ENCODE measurements around the gene HLA-B. TPM values are rescaled to one million over a fixed set of nuclear protein-coding genes. Genes with fewer than 3 reads are reported as not detected.
"Not testable (repeated sequence)": the region's sequence is repeated elsewhere in the genome, so short reads cannot be mapped to it uniquely, and the experiment has no call there.

The HLA-B gene
- polyA plus RNA-seq, 2 of the 4 experiments (the other 2 are of a cell fraction) = 9.4 to 9.9 TPM

- TF ChIP-seq RNF2 (IDR thresholded peaks at IDR 0.05; ENCODE audit: borderline replicate concordance, low read depth) = no peak
Measured at GRCh38 chr6:31395832-31396231, 38.9 kb upstream of the HLA-B start (continued).

- H3K9me3 ChIP-seq = no peaks in the 10 kb centered on the region
- ChIA-PET CTCF (interaction anchor here (0.9 to 10.2 kb wide), 2 partner anchors 46 to 204 kb away, joined by 3 to 108 read pairs; no protein-coding TSS in a partner anchor), POLR2A (no interaction called here)
- FAIRE-seq = no peak
- ATAC-seq = no peak
- no peak for DNase-seq (ENCODE audit: low read depth in 1 of 2, low spot score in 1 of 2)
- no peak overlapping the region for H3K4me2 ChIP-seq
- peaks cover 7% of the 10 kb centered on the region; the same call in 1 of the 3 replicates for H3K4me1 ChIP-seq
- H3K4me3 ChIP-seq = no peak overlapping the region
- H3K27ac ChIP-seq = no peak overlapping the region
- 41% methylated on average over 4 of the region's 4 CpGs for WGBS (ENCODE audit: missing lambda C conversion rate)
- TF ChIP-seq HOXA7 (CRISPR knock-in tag; IDR thresholded peaks at IDR 0.05) = no peak
- TF ChIP-seq ZC3H11A (IDR thresholded peaks at IDR 0.05) = no peak
- no peak for TF ChIP-seq JUNB (IDR thresholded peaks at IDR 0.05)
Measured at GRCh38 chr6:31394381-31394780, 37.4 kb upstream of the HLA-B start.

DNA sequence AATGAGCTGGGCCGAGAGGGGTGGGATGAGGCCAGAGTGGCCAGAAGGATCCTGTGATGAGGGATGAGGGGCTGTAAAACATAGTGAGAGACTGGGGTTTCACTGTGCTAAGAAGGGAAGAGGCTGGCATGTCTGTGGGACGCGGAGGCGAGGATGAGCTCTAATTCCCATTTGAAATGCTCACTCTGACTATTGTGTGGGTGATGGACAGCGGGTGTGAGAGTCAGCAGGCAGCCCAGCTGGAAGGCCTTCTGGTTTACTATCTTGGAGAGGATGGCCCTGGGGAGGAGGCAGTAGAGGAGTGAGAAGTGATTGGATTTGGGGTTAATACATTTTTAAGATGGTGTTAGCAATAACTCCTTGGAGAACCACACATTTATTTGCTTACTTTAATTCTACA, 37.0 kb upstream of the HLA-B start:
- Histone ChIP-seq H3K9me3 (no peaks in the 10 kb centered on the region), H3K4me1 (peaks cover 6% of the 10 kb centered on the region; the same call in 1 of the 3 replicates), H3K4me2 (no peak overlapping the region), H3K4me3 (no peak overlapping the region), H3K27ac (no peak overlapping the region)
- CTCF ChIA-PET = interaction anchor here (0.9 to 10.2 kb wide), 3 partner anchors 27 to 205 kb away, joined by 3 to 108 read pairs (median 5); no protein-coding TSS in a partner anchor
- POLR2A ChIA-PET = no interaction called here
- ATAC-seq (no peak), FAIRE-seq (no peak), DNase-seq (ENCODE audit: low read depth in 1 of 2, low spot score in 1 of 2) (no peak)
- TF ChIP-seq ESRRA (IDR thresholded peaks at IDR 0.05; ENCODE audit: borderline replicate concordance, low read length) (no peak), CBX2 (IDR thresholded peaks at IDR 0.05; ENCODE audit: borderline replicate concordance, low read depth) (no peak), MAX (IDR thresholded peaks at IDR 0.05) (no peak), CEBPB (IDR thresholded peaks at IDR 0.05) (no peak), BHLHE40 (IDR thresholded peaks at IDR 0.05; ENCODE audit: low read depth, low read length) (no peak), NPAS2 (CRISPR knock-in tag; IDR thresholded peaks at IDR 0.05; ENCODE audit: borderline replicate concordance) (no peak), RCOR1 (IDR thresholded peaks at IDR 0.05; ENCODE audit: low read depth, low read length) (no peak), HES2 (IDR thresholded peaks at IDR 0.05) (no peak), FOXS1 (CRISPR knock-in tag; IDR thresholded peaks at IDR 0.05) (no peak)
- TF ChIP-seq, protein P1, sequence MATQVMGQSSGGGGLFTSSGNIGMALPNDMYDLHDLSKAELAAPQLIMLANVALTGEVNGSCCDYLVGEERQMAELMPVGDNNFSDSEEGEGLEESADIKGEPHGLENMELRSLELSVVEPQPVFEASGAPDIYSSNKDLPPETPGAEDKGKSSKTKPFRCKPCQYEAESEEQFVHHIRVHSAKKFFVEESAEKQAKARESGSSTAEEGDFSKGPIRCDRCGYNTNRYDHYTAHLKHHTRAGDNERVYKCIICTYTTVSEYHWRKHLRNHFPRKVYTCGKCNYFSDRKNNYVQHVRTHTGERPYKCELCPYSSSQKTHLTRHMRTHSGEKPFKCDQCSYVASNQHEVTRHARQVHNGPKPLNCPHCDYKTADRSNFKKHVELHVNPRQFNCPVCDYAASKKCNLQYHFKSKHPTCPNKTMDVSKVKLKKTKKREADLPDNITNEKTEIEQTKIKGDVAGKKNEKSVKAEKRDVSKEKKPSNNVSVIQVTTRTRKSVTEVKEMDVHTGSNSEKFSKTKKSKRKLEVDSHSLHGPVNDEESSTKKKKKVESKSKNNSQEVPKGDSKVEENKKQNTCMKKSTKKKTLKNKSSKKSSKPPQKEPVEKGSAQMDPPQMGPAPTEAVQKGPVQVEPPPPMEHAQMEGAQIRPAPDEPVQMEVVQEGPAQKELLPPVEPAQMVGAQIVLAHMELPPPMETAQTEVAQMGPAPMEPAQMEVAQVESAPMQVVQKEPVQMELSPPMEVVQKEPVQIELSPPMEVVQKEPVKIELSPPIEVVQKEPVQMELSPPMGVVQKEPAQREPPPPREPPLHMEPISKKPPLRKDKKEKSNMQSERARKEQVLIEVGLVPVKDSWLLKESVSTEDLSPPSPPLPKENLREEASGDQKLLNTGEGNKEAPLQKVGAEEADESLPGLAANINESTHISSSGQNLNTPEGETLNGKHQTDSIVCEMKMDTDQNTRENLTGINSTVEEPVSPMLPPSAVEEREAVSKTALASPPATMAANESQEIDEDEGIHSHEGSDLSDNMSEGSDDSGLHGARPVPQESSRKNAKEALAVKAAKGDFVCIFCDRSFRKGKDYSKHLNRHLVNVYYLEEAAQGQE (IDR thresholded peaks at IDR 0.05) = no peak
- TF ChIP-seq, protein P2, sequence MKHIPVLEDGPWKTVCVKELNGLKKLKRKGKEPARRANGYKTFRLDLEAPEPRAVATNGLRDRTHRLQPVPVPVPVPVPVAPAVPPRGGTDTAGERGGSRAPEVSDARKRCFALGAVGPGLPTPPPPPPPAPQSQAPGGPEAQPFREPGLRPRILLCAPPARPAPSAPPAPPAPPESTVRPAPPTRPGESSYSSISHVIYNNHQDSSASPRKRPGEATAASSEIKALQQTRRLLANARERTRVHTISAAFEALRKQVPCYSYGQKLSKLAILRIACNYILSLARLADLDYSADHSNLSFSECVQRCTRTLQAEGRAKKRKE (CRISPR knock-in tag; IDR thresholded peaks at IDR 0.05; ENCODE audit: low read depth) = no peak
- TF ChIP-seq, protein P3, sequence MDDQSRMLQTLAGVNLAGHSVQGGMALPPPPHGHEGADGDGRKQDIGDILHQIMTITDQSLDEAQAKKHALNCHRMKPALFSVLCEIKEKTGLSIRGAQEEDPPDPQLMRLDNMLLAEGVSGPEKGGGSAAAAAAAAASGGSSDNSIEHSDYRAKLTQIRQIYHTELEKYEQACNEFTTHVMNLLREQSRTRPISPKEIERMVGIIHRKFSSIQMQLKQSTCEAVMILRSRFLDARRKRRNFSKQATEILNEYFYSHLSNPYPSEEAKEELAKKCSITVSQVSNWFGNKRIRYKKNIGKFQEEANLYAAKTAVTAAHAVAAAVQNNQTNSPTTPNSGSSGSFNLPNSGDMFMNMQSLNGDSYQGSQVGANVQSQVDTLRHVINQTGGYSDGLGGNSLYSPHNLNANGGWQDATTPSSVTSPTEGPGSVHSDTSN (IDR thresholded peaks at IDR 0.05) = no peak
- WGBS (ENCODE audit: missing lambda C conversion rate) = 88% methylated on average over 5 of the region's 5 CpGs

- ATAC-seq; DNase-seq (ENCODE audit: low read depth in 1 of 2, low spot score in 1 of 2); H3K4me1 ChIP-seq; POLR2A ChIA-PET; CTCF ChIA-PET; H3K27ac ChIP-seq; H3K4me2 ChIP-seq; H3K4me3 ChIP-seq; H3K9me3 ChIP-seq; FAIRE-seq: not testable (repeated sequence)
Measured at GRCh38 chr6:31389802-31390132, 32.8 kb upstream of the HLA-B start.

DNA sequence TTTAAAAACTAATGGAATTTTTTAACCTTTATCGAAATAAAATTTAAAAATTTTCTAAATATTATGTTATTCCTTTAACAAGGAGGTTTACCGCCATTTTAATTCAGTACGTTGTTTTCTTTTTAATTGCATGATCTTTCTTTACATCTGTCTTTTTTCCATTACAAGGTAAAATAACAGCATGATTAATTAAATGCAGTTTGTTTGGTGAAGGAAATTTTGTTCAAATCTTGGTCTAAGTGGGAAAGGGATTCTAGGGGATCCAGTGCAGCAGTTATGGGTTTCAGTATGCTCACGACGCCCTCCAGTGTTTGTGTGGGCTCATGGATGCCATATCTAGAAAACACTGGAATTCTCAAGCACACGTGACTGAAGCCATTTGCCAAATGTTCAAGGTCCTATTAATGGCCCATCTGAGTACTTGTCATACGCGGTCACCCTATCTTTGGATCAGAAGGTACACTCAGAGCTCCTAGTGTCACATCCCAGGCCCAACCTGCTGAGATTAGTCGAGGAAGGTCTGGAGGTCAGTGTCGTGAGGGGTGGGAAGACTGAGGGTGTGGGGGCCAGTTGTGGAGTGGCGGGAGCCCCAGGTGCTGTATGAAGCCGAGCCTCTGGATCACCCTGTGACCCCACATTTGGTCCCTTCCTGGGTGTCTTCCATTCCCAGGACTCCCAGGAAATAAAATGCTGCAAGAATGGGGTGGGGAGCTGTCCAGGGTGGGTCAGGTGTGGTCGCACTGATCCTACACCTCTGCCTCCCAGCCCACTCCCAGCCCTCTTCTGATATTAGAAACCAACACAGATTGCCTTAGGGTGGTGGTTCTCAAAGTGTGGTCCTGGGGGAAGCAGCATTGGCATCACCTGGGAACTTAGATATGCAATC, 32.2 kb upstream of the HLA-B start:
- H3K27ac ChIP-seq; H3K4me2 ChIP-seq; H3K9me3 ChIP-seq; H3K4me3 ChIP-seq; FAIRE-seq; CTCF ChIA-PET; DNase-seq (ENCODE audit: low read depth in 1 of 2, low spot score in 1 of 2); H3K4me1 ChIP-seq; POLR2A ChIA-PET: not testable (repeated sequence)
- whole genome bisulfite sequencing (ENCODE audit: missing lambda C conversion rate) = 44% methylated on average over 5 of the region's 13 CpGs
- ATAC-seq = peak; percentile 60 to 81; a peak in 4 of 6 replicates

Measured in A549 (cell line).